Fibroblast of villous mesenchyme (primary cell): Measurements from ENCODE around the gene LRRC7. TPM values are rescaled to one million over a fixed set of nuclear protein-coding genes. Genes with fewer than 3 reads are reported as not detected.

Experiments used
- DNase-seq: peaks from one replicate; pipeline ENCODE4 v3.0.0-alpha.2; 2010; ENCODE audit warnings: low read depth
- H3K4me3 ChIP-seq: 2 replicates; pipeline ENCODE4 v1.5.1; 2011; ENCODE audit warnings: low read depth, mild to moderate bottlenecking, low read length
- total RNA-seq: library from RNA; depleted of rRNA; stranded (reverse); fragments of >200 nt; gene quantifications from 2 replicates; pipeline ENCODE4 v1.2.3, GENCODE V29; 2012
- TF ChIP-seq, protein P1 (sequence below): IDR thresholded peaks from 2 replicates; pipeline ENCODE4 v1.5.1; 2012; ENCODE audit warnings: low read depth, mild to moderate bottlenecking, low read length; ENCODE audit not compliant: insufficient read depth

LRRC7 gene
- total RNA-seq, 1 donor, result 0.43 TPM

- TF ChIP-seq, protein P1, sequence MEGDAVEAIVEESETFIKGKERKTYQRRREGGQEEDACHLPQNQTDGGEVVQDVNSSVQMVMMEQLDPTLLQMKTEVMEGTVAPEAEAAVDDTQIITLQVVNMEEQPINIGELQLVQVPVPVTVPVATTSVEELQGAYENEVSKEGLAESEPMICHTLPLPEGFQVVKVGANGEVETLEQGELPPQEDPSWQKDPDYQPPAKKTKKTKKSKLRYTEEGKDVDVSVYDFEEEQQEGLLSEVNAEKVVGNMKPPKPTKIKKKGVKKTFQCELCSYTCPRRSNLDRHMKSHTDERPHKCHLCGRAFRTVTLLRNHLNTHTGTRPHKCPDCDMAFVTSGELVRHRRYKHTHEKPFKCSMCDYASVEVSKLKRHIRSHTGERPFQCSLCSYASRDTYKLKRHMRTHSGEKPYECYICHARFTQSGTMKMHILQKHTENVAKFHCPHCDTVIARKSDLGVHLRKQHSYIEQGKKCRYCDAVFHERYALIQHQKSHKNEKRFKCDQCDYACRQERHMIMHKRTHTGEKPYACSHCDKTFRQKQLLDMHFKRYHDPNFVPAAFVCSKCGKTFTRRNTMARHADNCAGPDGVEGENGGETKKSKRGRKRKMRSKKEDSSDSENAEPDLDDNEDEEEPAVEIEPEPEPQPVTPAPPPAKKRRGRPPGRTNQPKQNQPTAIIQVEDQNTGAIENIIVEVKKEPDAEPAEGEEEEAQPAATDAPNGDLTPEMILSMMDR, result no peak
- no peak overlapping the region for H3K4me3 ChIP-seq
- DNase-seq, result no peak
These were observed 71.0 kb downstream of the LRRC7 start for GRCh38 chr1:69638673-69639072.

DNA sequence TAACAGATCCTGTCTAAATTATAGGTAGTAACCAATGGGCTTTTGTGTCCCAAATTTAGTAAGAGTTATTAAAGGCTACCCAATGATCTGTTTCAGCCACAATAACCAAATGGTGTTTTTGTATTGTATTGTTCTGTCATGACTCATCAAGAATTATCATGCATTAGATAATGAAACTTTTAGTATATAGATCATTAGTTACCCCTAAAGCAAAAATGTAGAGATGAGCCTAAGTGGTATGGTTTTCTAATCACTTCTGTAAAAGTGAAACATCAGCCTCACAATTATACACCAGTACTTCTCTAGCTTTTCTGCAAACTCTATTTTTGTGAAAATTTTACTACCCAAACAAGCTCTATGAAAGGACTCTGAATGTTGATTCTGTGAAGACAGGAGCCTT lies 71.4 kb downstream of the LRRC7 start:
- H3K4me3 ChIP-seq, result no peak overlapping the region
- DNase-seq, result no peak
- TF ChIP-seq, protein P1, result no peak

- DNase-seq, result peak; percentile 0
- TF ChIP-seq, protein P1, result no peak
These were observed 75.5 kb downstream of the LRRC7 start for GRCh38 chr1:69643266-69643665.

GRCh38 chr1:69645477-69645876 lies 77.8 kb downstream of the LRRC7 start:
- DNase-seq, result no peak
- H3K4me3 ChIP-seq, result no peak overlapping the region
- TF ChIP-seq, protein P1, result no peak

More at GRCh38 chr1:69643266-69643665, 75.5 kb downstream of the LRRC7 start:
- no peak overlapping the region for H3K4me3 ChIP-seq

GRCh38 chr1:69648486-69648885 lies 80.8 kb downstream of the LRRC7 start:
- TF ChIP-seq, protein P1, result no peak
- no peak overlapping the region for H3K4me3 ChIP-seq
- peak; percentile 26 for DNase-seq

- TF ChIP-seq, protein P1, result no peak
These were observed 81.8 kb downstream of the LRRC7 start for GRCh38 chr1:69649383-69649990.

DNA sequence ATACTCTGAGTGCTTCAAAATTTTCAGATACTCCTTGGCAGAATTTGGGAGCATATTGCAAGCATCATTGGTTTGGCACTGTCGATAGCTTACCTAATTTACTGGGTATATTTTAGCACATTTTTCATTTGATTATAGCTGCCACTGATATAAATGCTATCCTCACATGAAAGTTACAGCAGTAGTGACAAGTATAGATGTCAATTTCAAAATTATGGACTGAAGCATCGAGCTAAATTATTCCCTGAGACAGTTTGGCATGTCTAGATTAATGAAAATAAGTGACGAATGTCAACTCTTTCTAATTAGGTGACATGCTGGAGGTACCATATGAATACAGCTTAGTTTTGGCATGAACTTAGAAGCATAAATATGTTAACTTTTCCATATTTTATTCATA lies 83.1 kb downstream of the LRRC7 start:
- no peak for DNase-seq
- TF ChIP-seq, protein P1, result no peak
- H3K4me3 ChIP-seq, result no peak overlapping the region

More at GRCh38 chr1:69649383-69649990, 81.8 kb downstream of the LRRC7 start:
- H3K4me3 ChIP-seq, result no peak overlapping the region
- no peak for DNase-seq
